Fibroblast of the aortic adventitia (primary cell): ENCODE data around the gene SCG5. TPM values are rescaled to one million over a fixed set of nuclear protein-coding genes. Genes with fewer than 3 reads are reported as not detected.
A peak's percentile ranks its signal among the peaks of the same experiment; 100 is the strongest.

ENCODE experiments used
- DNase-seq: peaks from one replicate; pipeline ENCODE4 v3.0.0-alpha.2; 2010; ENCODE audit warnings: low read depth
- H3K4me3 ChIP-seq: 2 replicates; pipeline ENCODE4 v1.5.1; 2011; ENCODE audit warnings: low read depth, mild to moderate bottlenecking, control low read depth, low read length, moderate library complexity
- small RNA-seq: library from RNA; depleted of rRNA; stranded (forward); fragments of <200 nt; gene quantifications from one replicate; pipeline ENCODE3, GENCODE V24; 2012
- total RNA-seq: library from RNA; depleted of rRNA; stranded (reverse); fragments of >200 nt; gene quantifications from 2 replicates; pipeline ENCODE4 v1.2.3, GENCODE V29; 2012; ENCODE audit warnings: low replicate concordance
- TF ChIP-seq, protein P1 (sequence below): IDR thresholded peaks from 2 replicates; pipeline ENCODE4 v1.5.1; 2011; ENCODE audit warnings: mild to moderate bottlenecking, low read length, control low read depth, inconsistent platforms; ENCODE audit not compliant: insufficient read depth

The SCG5 gene
- total RNA-seq, 1 donor, result 11.7 TPM

GRCh38 chr15:32738666-32739065 is 97.2 kb downstream of the SCG5 start:
- peak; percentile 51 for DNase-seq
- H3K4me3 ChIP-seq, result no peak overlapping the region
- TF ChIP-seq, protein P1, sequence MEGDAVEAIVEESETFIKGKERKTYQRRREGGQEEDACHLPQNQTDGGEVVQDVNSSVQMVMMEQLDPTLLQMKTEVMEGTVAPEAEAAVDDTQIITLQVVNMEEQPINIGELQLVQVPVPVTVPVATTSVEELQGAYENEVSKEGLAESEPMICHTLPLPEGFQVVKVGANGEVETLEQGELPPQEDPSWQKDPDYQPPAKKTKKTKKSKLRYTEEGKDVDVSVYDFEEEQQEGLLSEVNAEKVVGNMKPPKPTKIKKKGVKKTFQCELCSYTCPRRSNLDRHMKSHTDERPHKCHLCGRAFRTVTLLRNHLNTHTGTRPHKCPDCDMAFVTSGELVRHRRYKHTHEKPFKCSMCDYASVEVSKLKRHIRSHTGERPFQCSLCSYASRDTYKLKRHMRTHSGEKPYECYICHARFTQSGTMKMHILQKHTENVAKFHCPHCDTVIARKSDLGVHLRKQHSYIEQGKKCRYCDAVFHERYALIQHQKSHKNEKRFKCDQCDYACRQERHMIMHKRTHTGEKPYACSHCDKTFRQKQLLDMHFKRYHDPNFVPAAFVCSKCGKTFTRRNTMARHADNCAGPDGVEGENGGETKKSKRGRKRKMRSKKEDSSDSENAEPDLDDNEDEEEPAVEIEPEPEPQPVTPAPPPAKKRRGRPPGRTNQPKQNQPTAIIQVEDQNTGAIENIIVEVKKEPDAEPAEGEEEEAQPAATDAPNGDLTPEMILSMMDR, result no peak

GRCh38 chr15:32739522-32740063 is 98.1 kb downstream of the SCG5 start:
- peak; percentile 52 for DNase-seq
- H3K4me3 ChIP-seq, result no peak overlapping the region
- TF ChIP-seq, protein P1, result no peak

DNA sequence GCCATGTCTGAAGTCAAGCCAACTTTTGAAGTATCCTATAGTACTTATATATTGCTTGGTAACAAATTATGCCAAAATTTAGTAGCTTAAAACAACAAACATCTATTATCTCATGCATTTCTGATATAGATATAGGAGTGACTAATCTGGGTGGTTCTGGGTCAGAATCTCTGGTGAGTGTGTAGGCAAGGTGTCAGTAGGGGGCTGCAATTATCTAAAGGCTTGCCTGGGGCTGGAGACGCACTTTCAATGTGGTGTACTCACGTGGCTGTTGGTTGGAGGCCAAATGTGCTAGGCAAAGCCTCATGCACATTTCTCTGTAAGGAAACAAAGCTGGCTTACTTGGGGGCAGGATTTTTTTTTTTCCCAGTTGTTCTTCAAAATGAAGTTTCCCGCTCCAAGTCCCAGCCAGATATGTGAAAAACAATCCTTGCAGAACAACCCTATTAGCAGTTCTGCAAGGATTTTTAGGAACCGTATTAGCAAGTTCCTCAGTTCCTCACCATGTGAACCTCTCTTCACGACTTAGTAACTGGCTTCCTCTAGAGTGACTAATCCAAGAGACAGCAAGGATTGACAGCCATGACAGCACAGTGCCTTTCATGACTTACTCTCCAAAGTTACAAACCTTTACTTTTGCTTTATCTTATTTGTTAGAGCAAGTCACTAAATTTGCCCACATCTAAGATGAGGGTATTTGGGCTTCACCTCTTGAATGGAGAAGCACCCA is 102.1 kb downstream of the SCG5 start:
- TF ChIP-seq, protein P1, result no peak
- DNase-seq, result peak; percentile 63
- no peak overlapping the region for H3K4me3 ChIP-seq

- H3K4me3 ChIP-seq, result no peak overlapping the region
- peak; percentile 51 for DNase-seq
- TF ChIP-seq, protein P1, result no peak
These were observed 104.8 kb downstream of the SCG5 start for GRCh38 chr15:32746116-32746857.

Small RNA genes within 50 kb of the gene (small RNA-seq; reads per million reads assigned to genes)
- not detected for gene RN7SL286P

Other genes starting within 250 kb of the SCG5 start
- gene GOLGA8K, start 238.4 kb upstream of the SCG5 start, total RNA-seq, result 0.65 TPM in 1 of 2 replicates, not detected in the other
- gene GOLGA8O, start 186.1 kb upstream of the SCG5 start, total RNA-seq, result 0.09 and 0.33 TPM in 2 replicates
- 1.8 and 5.7 TPM in 2 replicates for gene GOLGA8N, start 48.3 kb upstream of the SCG5 start, total RNA-seq
- 10.1 and 33.9 TPM in 2 replicates for gene ARHGAP11A, start 26.2 kb upstream of the SCG5 start, total RNA-seq
- 25.1 and 181 TPM in 2 replicates for gene GREM1, start 76.3 kb downstream of the SCG5 start, total RNA-seq